Endothelial cell of umbilical vein (primary cell): ENCODE results near the gene NOS2. TPM values are rescaled to one million over a fixed set of nuclear protein-coding genes. Genes with fewer than 3 reads are reported as not detected.

ENCODE experiments used
- BruUV-seq: library from RNA; stranded (reverse); fragments of 400-500 nt; replicated peaks from 2 replicates; lab custom pipeline; 2021; lab: Mats Ljungman, UMichigan
- CTCF ChIA-PET: fragments of 300-600, 350-600 bp; sonication (Branson Sonifier 250); formaldehyde crosslinking; loops from one replicate; lab custom pipeline; 2021; ENCODE audit warnings: antibody characterized with exemption, inconsistent platforms; lab: Charles Lee
- POLR2A ChIA-PET: fragments of 300-600, 350-600 bp; sonication (Branson Sonifier 250); formaldehyde crosslinking; loops from one replicate; lab custom pipeline; 2021; ENCODE audit warnings: antibody characterized with exemption, inconsistent platforms; lab: Charles Lee
- DNase-seq: peaks from one replicate; pipeline ENCODE4 v3.0.0-alpha.2; 2011; ENCODE audit warnings: low read depth, low spot score
- FAIRE-seq: peaks from 2 replicates; lab custom pipeline; 2011; peaks lifted over from hg19 to GRCh38; lab: Jason Lieb, UNC
- H2AFZ ChIP-seq: 2 replicates; pipeline ENCODE4 v1.6.0; 2012; ENCODE audit warnings: low read depth, low read length, control low read depth, inconsistent platforms
- H3K27ac ChIP-seq: 2 replicates; pipeline ENCODE4 v1.5.1; 2011; ENCODE audit warnings: low read depth, mild to moderate bottlenecking, control low read depth, low read length, moderate library complexity; ENCODE audit not compliant: insufficient read depth
- H3K27me3 ChIP-seq, 2 experiments: 2 replicates each; pipeline versions ENCODE4 v1.6.0 to v1.6.1; 2011; ENCODE audit warnings: low read length in 2 of 2, mixed read lengths in 1 of 2; ENCODE audit not compliant: control insufficient read depth in 2 of 2, insufficient read depth in 2 of 2
- H3K36me3 ChIP-seq, 2 experiments: 2 replicates in 1 of 2; 3 replicates in 1 of 2; pipeline ENCODE4 v1.5.1; 2011; ENCODE audit warnings: low read length in 2 of 2, mild to moderate bottlenecking in 1 of 2, moderate library complexity in 1 of 2; ENCODE audit not compliant: control insufficient read depth in 2 of 2, insufficient read depth in 2 of 2; ENCODE audit errors: extremely low read depth in 1 of 2
- H3K4me1 ChIP-seq: 3 replicates; pipeline ENCODE4 v1.5.1; 2011; ENCODE audit warnings: mild to moderate bottlenecking, low read length; ENCODE audit not compliant: control insufficient read depth, insufficient read depth; ENCODE audit errors: extremely low read depth
- H3K4me2 ChIP-seq: 2 replicates; pipeline ENCODE4 v1.6.1; 2011; ENCODE audit warnings: low read length, control low read depth, mixed read lengths; ENCODE audit not compliant: insufficient read depth
- H3K4me3 ChIP-seq, 3 experiments: fragments of 200-600 bp in 1 of 3; sonication (generic), shearing (Covaris generic) in 1 of 3; replicated peaks in 1 of 3; 2 replicates each; pipeline ENCODE4 v1.5.1; 2011 to 2016; ENCODE audit warnings: control low read depth in 3 of 3, low read length in 3 of 3, mild to moderate bottlenecking in 2 of 3, inconsistent platforms in 1 of 3, low read depth in 1 of 3, moderate library complexity in 1 of 3; ENCODE audit not compliant: insufficient read depth in 1 of 3
- H3K79me2 ChIP-seq: 2 replicates; pipeline ENCODE4 v1.6.0; 2012; ENCODE audit warnings: low read length, inconsistent platforms; ENCODE audit not compliant: control insufficient read depth, insufficient read depth
- H3K9ac ChIP-seq: replicated peaks from 2 replicates; pipeline ENCODE3; 2011; ENCODE audit warnings: low read length, control low read depth; ENCODE audit not compliant: insufficient read depth; ENCODE audit errors: extremely low read depth
- H3K9me1 ChIP-seq: replicated peaks from 3 replicates; pipeline ENCODE4 v1.6.0; 2011; ENCODE audit warnings: mild to moderate bottlenecking, low read length; ENCODE audit not compliant: control insufficient read depth, insufficient read depth; ENCODE audit errors: extremely low read depth
- H3K9me3 ChIP-seq: replicated peaks from 2 replicates; pipeline ENCODE4 v1.5.1; 2012; ENCODE audit warnings: low read length, inconsistent platforms; ENCODE audit not compliant: control insufficient read depth, insufficient read depth
- H4K20me1 ChIP-seq: replicated peaks from 2 replicates; pipeline ENCODE3; 2011; ENCODE audit warnings: mild to moderate bottlenecking, low read length; ENCODE audit not compliant: control insufficient read depth, insufficient read depth; ENCODE audit errors: extremely low read depth
- EZH2 ChIP-seq: IDR thresholded peaks from 2 replicates; pipeline ENCODE4 v1.6.1; 2012; ENCODE audit warnings: borderline replicate concordance, low read depth, mild to moderate bottlenecking, moderate library complexity, low read length, inconsistent platforms; ENCODE audit not compliant: severe bottlenecking
- FOS ChIP-seq: IDR thresholded peaks from 2 replicates; pipeline ENCODE4 v1.6.1; 2011; ENCODE audit warnings: mild to moderate bottlenecking, low read length, moderate library complexity, borderline replicate concordance; ENCODE audit not compliant: insufficient read depth
- GATA2 ChIP-seq: IDR thresholded peaks from 2 replicates; pipeline ENCODE4 v1.7.0; 2011; ENCODE audit warnings: low read depth, mild to moderate bottlenecking, moderate library complexity, mixed read lengths, low read length; ENCODE audit not compliant: insufficient read length, insufficient read depth
- JUN ChIP-seq: IDR thresholded peaks from 2 replicates; pipeline ENCODE4 v1.6.1; 2011; ENCODE audit warnings: borderline replicate concordance, low read depth; ENCODE audit not compliant: insufficient read length, insufficient read depth
- MYC ChIP-seq: IDR thresholded peaks from one replicate; pipeline ENCODE4 v1.6.1; 2011; ENCODE audit warnings: mild to moderate bottlenecking, low read depth, low read length
- POLR2A ChIP-seq: IDR thresholded peaks from 2 replicates; pipeline ENCODE4 v1.6.1; 2012; ENCODE audit warnings: low read depth, mild to moderate bottlenecking, control low read depth, low read length
- POLR2AphosphoS5 ChIP-seq: IDR thresholded peaks from 2 replicates; pipeline ENCODE4 v1.6.1; 2012; ENCODE audit warnings: low read depth, mild to moderate bottlenecking, control low read depth, low read length, moderate library complexity; ENCODE audit not compliant: insufficient read depth
- dilution Hi-C: fragments of 300-500 bp; cut with MboI; formaldehyde crosslinking; loops from one replicate; pipeline ENCODE4 v1.15.0; 2019; ENCODE audit warnings: low sequenced_read_pairs; ENCODE audit not compliant: extremely low pct_ligation_motif_present
- intact Hi-C: fragments of 100-400 bp; cut with micrococcal nuclease; formaldehyde crosslinking; loops from one replicate; pipeline ENCODE4 v1.10.0; 2022
- polyA plus RNA-seq, 4 experiments: library from polyadenylated mRNA; depleted of rRNA in 3 of 4; stranded (reverse) in 3 of 4; unstranded in 1 of 4; fragments of >200 nt; gene quantifications; 2 replicates each; pipeline versions ENCODE4 v1.2.1 to v1.2.3, GENCODE V29; 2011 to 2012; ENCODE audit warnings: missing spikeins in 1 of 4
- total RNA-seq: library from RNA; stranded (reverse); gene quantifications from 2 replicates; pipeline ENCODE4 v1.2.3, GENCODE V29; 2021
- TF ChIP-seq, protein P1 (sequence below), 2 donors: IDR thresholded peaks; 1 replicate in 1 of 2; 2 replicates in 1 of 2; pipeline ENCODE4 v1.5.1; 2011; ENCODE audit warnings: low read length in 2 of 2, mild to moderate bottlenecking in 2 of 2, moderate library complexity in 2 of 2, control low read depth in 1 of 2, inconsistent platforms in 1 of 2, low read depth in 1 of 2; ENCODE audit not compliant: insufficient read depth in 1 of 2; ENCODE audit errors: extremely low read depth in 1 of 2
- TF ChIP-seq, protein P2 (sequence below): IDR thresholded peaks from 2 replicates; pipeline ENCODE4 v1.6.1; 2011; ENCODE audit not compliant: insufficient read depth, insufficient read length

Gene NOS2
- total and polyA plus RNA-seq, 2 donors (not counting 3 experiments of a cell fraction or from before 2014, with no cell fraction given), result 0.01 TPM; not detected in 1

DNA sequence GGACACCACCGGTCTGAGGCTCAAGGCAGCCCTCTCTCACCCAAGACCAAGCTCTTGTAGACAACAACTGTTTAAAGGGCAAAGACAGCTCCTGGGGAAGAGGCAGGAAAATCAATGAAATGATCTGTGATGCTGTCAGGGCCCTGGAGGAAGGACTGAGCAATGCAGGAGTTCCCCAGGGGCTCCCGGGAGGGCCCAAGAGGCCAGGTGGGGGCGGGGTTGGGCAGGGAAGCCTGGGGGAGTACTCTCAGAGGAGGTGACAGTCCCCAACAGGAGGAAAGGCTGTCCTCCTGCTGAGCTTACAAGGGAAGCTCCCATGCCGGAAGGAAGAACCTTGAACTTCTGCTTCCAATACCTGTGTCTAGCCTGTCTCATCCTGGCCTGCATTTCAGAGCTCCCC lies 8.3 kb upstream of the NOS2 start:
- intact Hi-C loops (no loop called here), dilution Hi-C loops (no loop called here)
- Histone ChIP-seq H3K79me2 (no peaks in the 10 kb centered on the region), H3K4me3 (no peak overlapping the region), H3K4me2 (no peak overlapping the region), H3K27me3 (no peaks in the 10 kb centered on the region), H2AFZ (no peak overlapping the region), H3K36me3 (no peaks in the 10 kb centered on the region), H4K20me1 (no peaks in the 10 kb centered on the region), H3K9me3 (no peaks in the 10 kb centered on the region), H3K9ac (no peak overlapping the region), H3K27ac (no peak overlapping the region), H3K4me1 (peaks cover 4% of the 10 kb centered on the region), H3K9me1 (no peaks in the 10 kb centered on the region)
- DNase-seq, result no peak
- CTCF ChIA-PET, result interaction anchor here (0.7 to 12.6 kb wide), 8 partner anchors 11 to 443 kb away, joined by 3 to 545 read pairs (median 7); no protein-coding TSS in a partner anchor
- no TSS peak for BruUV-seq
- FAIRE-seq, result no peak
- TF ChIP-seq EZH2, result no peak
- no peak for TF ChIP-seq GATA2
- TF ChIP-seq POLR2AphosphoS5, result no peak
- no peak for TF ChIP-seq POLR2A
- TF ChIP-seq FOS, result no peak
- TF ChIP-seq, protein P1, sequence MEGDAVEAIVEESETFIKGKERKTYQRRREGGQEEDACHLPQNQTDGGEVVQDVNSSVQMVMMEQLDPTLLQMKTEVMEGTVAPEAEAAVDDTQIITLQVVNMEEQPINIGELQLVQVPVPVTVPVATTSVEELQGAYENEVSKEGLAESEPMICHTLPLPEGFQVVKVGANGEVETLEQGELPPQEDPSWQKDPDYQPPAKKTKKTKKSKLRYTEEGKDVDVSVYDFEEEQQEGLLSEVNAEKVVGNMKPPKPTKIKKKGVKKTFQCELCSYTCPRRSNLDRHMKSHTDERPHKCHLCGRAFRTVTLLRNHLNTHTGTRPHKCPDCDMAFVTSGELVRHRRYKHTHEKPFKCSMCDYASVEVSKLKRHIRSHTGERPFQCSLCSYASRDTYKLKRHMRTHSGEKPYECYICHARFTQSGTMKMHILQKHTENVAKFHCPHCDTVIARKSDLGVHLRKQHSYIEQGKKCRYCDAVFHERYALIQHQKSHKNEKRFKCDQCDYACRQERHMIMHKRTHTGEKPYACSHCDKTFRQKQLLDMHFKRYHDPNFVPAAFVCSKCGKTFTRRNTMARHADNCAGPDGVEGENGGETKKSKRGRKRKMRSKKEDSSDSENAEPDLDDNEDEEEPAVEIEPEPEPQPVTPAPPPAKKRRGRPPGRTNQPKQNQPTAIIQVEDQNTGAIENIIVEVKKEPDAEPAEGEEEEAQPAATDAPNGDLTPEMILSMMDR (IDR thresholded peaks at IDR 0.05; ENCODE audit: extremely low read depth in 1 of 2, insufficient read depth in 1 of 2, low read depth in 1 of 2, low read length in 2 of 2), result no peak
- TF ChIP-seq JUN, result no peak
- no peak for TF ChIP-seq MYC
- TF ChIP-seq, protein P2, sequence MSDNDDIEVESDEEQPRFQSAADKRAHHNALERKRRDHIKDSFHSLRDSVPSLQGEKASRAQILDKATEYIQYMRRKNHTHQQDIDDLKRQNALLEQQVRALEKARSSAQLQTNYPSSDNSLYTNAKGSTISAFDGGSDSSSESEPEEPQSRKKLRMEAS, result no peak
- POLR2A ChIA-PET, result no interaction called here
